ENCODE data around the gene ANKRD30B. TPM values are rescaled to one million over a fixed set of nuclear protein-coding genes. Genes with fewer than 3 reads are reported as not detected.
"Not testable (repeated sequence)": the region's sequence is repeated elsewhere in the genome, so short reads cannot be mapped to it uniquely, and the experiment has no call there.

ANKRD30B gene
- total RNA-seq = under 1 TPM in 1 of 2 donors, not detected in 1; 0.60 TPM
- not detected for polyA plus RNA-seq (2013, experiment 1 of 2)
- polyA plus RNA-seq (2013, experiment 2 of 2) = 0.12 TPM
- long read RNA-seq, experiment 1 = 0 reads
- long read RNA-seq, experiment 2 = 0 reads
- long read RNA-seq, experiment 3 = 0 reads
- long read RNA-seq, experiment 4 = 0 reads

GRCh38 chr18:14747513-14748474, at the start of gene ANKRD30B:
TSS of gene ANKRD30B (plus strand) at chr18:14748172. CDS start at chr18:14748420, 248 bp downstream.
- no peaks in the 10 kb centered on the region for H3K36me3 ChIP-seq (ENCODE audit: control insufficient read depth, insufficient read depth, low read length)
- H3K4me3 ChIP-seq (ENCODE audit: low read length) = no peak within 1 kb of the TSS
- H3K9me3 Mint-ChIP-seq = peaks cover 62% of the 10 kb centered on the region
- no peak within 1 kb of the TSS for H3K27ac Mint-ChIP-seq
- H3K27ac ChIP-seq (ENCODE audit: low read depth, low read length) = no peak within 1 kb of the TSS
- 75 to 86% methylated on average over 51 to 79 of the region's 79 CpGs for WGBS, 2 experiments (ENCODE audit: insufficient coverage in 1 of 2, insufficient read length in 1 of 2)
- no peaks in the 10 kb centered on the region for H3K4me1 ChIP-seq (ENCODE audit: control insufficient read depth, insufficient read depth, low read length)
- H3K36me3 Mint-ChIP-seq (ENCODE audit: low read depth) = no peaks in the 10 kb centered on the region
- peaks cover 9% of the 10 kb centered on the region for H3K9me3 ChIP-seq (ENCODE audit: control insufficient read depth, low read length)
- no peak for TF ChIP-seq CTCF (conservative IDR thresholded peaks at IDR 0.05)
- no peaks in the 10 kb centered on the region for H3K27me3 Mint-ChIP-seq (ENCODE audit: insufficient read depth)
- no peak within 1 kb of the TSS for H3K4me3 Mint-ChIP-seq
- no peak within 1 kb of the TSS for H3K9ac ChIP-seq (ENCODE audit: extremely low read depth, low read length, poor library complexity, severe bottlenecking)
- no peaks in the 10 kb centered on the region for H3K27me3 ChIP-seq (ENCODE audit: control insufficient read depth, insufficient read depth, low read length, poor library complexity, severe bottlenecking)
- H3K4me1 Mint-ChIP-seq = no peaks in the 10 kb centered on the region
- DNase-seq = no peak

GRCh38 chr18:14701286-14702040, 46.5 kb upstream of the ANKRD30B start:
- not testable (repeated sequence) for H3K4me1 Mint-ChIP-seq; H3K27ac ChIP-seq (ENCODE audit: low read depth, low read length); H3K36me3 Mint-ChIP-seq (ENCODE audit: low read depth); H3K9ac ChIP-seq (ENCODE audit: extremely low read depth, low read length, poor library complexity, severe bottlenecking); H3K36me3 ChIP-seq (ENCODE audit: control insufficient read depth, insufficient read depth, low read length); H3K27me3 ChIP-seq (ENCODE audit: control insufficient read depth, insufficient read depth, low read length, poor library complexity, severe bottlenecking); DNase-seq; H3K27ac Mint-ChIP-seq; H3K4me1 ChIP-seq (ENCODE audit: control insufficient read depth, insufficient read depth, low read length); H3K4me3 Mint-ChIP-seq; H3K4me3 ChIP-seq (ENCODE audit: low read length); H3K27me3 Mint-ChIP-seq (ENCODE audit: insufficient read depth)
- H3K9me3 ChIP-seq (ENCODE audit: control insufficient read depth, low read length) = peaks cover 21% of the 10 kb centered on the region
- WGBS, 2 experiments (ENCODE audit: insufficient coverage in 1 of 2, insufficient read length in 1 of 2) = 73 to 80% methylated on average over 3 to 7 of the region's 7 CpGs
- peaks cover 68% of the 10 kb centered on the region for H3K9me3 Mint-ChIP-seq

- H3K4me1 ChIP-seq (ENCODE audit: control insufficient read depth, insufficient read depth, low read length); H3K27me3 Mint-ChIP-seq (ENCODE audit: insufficient read depth); H3K4me3 Mint-ChIP-seq; H3K36me3 ChIP-seq (ENCODE audit: control insufficient read depth, insufficient read depth, low read length); H3K36me3 Mint-ChIP-seq (ENCODE audit: low read depth); H3K4me1 Mint-ChIP-seq; H3K9ac ChIP-seq (ENCODE audit: extremely low read depth, low read length, poor library complexity, severe bottlenecking); H3K4me3 ChIP-seq (ENCODE audit: low read length); DNase-seq; H3K27me3 ChIP-seq (ENCODE audit: control insufficient read depth, insufficient read depth, low read length, poor library complexity, severe bottlenecking); H3K27ac ChIP-seq (ENCODE audit: low read depth, low read length); H3K27ac Mint-ChIP-seq: not testable (repeated sequence)
- H3K9me3 Mint-ChIP-seq = peaks cover 63% of the 10 kb centered on the region
- 13% methylated on average over 1 of the region's 2 CpGs; no CpG with 5 or more reads in 1 of the 2 experiments for WGBS, 2 experiments (ENCODE audit: insufficient coverage in 1 of 2, insufficient read length in 1 of 2)
- H3K9me3 ChIP-seq (ENCODE audit: control insufficient read depth, low read length) = peaks cover 12% of the 10 kb centered on the region
Measured at GRCh38 chr18:14709761-14710160, 38.2 kb upstream of the ANKRD30B start.

- not testable (repeated sequence) for H3K27ac ChIP-seq (ENCODE audit: low read depth, low read length); H3K27ac Mint-ChIP-seq; H3K36me3 ChIP-seq (ENCODE audit: control insufficient read depth, insufficient read depth, low read length); H3K4me1 Mint-ChIP-seq; H3K36me3 Mint-ChIP-seq (ENCODE audit: low read depth); H3K9me3 ChIP-seq (ENCODE audit: control insufficient read depth, low read length); H3K4me3 Mint-ChIP-seq; H3K9ac ChIP-seq (ENCODE audit: extremely low read depth, low read length, poor library complexity, severe bottlenecking); H3K4me3 ChIP-seq (ENCODE audit: low read length); H3K4me1 ChIP-seq (ENCODE audit: control insufficient read depth, insufficient read depth, low read length); H3K27me3 ChIP-seq (ENCODE audit: control insufficient read depth, insufficient read depth, low read length, poor library complexity, severe bottlenecking); DNase-seq; H3K27me3 Mint-ChIP-seq (ENCODE audit: insufficient read depth)
- H3K9me3 Mint-ChIP-seq = peaks cover 42% of the 10 kb centered on the region
Measured at GRCh38 chr18:14721569-14721968, 26.4 kb upstream of the ANKRD30B start.

GRCh38 chr18:14739056-14739455, 8.9 kb upstream of the ANKRD30B start:
- not testable (repeated sequence) for H3K27me3 Mint-ChIP-seq (ENCODE audit: insufficient read depth); H3K27me3 ChIP-seq (ENCODE audit: control insufficient read depth, insufficient read depth, low read length, poor library complexity, severe bottlenecking); H3K4me3 Mint-ChIP-seq; H3K36me3 ChIP-seq (ENCODE audit: control insufficient read depth, insufficient read depth, low read length); H3K9ac ChIP-seq (ENCODE audit: extremely low read depth, low read length, poor library complexity, severe bottlenecking); H3K27ac ChIP-seq (ENCODE audit: low read depth, low read length); H3K36me3 Mint-ChIP-seq (ENCODE audit: low read depth); H3K4me1 Mint-ChIP-seq; DNase-seq; H3K27ac Mint-ChIP-seq; H3K4me1 ChIP-seq (ENCODE audit: control insufficient read depth, insufficient read depth, low read length); H3K4me3 ChIP-seq (ENCODE audit: low read length)
- 33% methylated on average over 1 of the region's 1 CpG; no CpG with 5 or more reads in 1 of the 2 experiments for WGBS, 2 experiments (ENCODE audit: insufficient coverage in 1 of 2, insufficient read length in 1 of 2)
- peaks cover 59% of the 10 kb centered on the region for H3K9me3 Mint-ChIP-seq
- H3K9me3 ChIP-seq (ENCODE audit: control insufficient read depth, low read length) = peaks cover 31% of the 10 kb centered on the region

All from endodermal cell (in vitro differentiated cells).